ENCODE data around the gene GHDC. TPM values are rescaled to one million over a fixed set of nuclear protein-coding genes. Genes with fewer than 3 reads are reported as not detected.
A peak's percentile ranks its signal among the peaks of the same experiment; 100 is the strongest.
"Not testable (repeated sequence)": the region's sequence is repeated elsewhere in the genome, so short reads cannot be mapped to it uniquely, and the experiment has no call there.

GHDC gene
- total RNA-seq, 1 experiment from 2014 or later: 27.0 TPM

- DNase-seq (ENCODE audit: low spot score): peak; percentile 34
These were observed 8.4 kb upstream of the GHDC start for GRCh38 chr17:42202696-42203095.

GRCh38 chr17:42202159-42202558 lies 7.9 kb upstream of the GHDC start:
- DNase-seq (ENCODE audit: low spot score): no peak

GRCh38 chr17:42201458-42201772 lies 7.1 kb upstream of the GHDC start:
- no peak for DNase-seq (ENCODE audit: low spot score)

- DNase-seq (ENCODE audit: low spot score): no peak
These were observed 6.6 kb upstream of the GHDC start for GRCh38 chr17:42200706-42201457.

- no peak for DNase-seq (ENCODE audit: low spot score)
These were observed 5.2 kb upstream of the GHDC start for GRCh38 chr17:42199416-42200011.

GRCh38 chr17:42198897-42199296 lies 4.6 kb upstream of the GHDC start:
- DNase-seq (ENCODE audit: low spot score): no peak

GRCh38 chr17:42197564-42198156 lies 3.4 kb upstream of the GHDC start:
- DNase-seq (ENCODE audit: low spot score): no peak

- DNase-seq (ENCODE audit: low spot score): no peak
These were observed 902 bp downstream of the GHDC start for GRCh38 chr17:42193216-42193968.

GRCh38 chr17:42192189-42193126 lies 1.8 kb downstream of the GHDC start:
- no peak for DNase-seq (ENCODE audit: low spot score)

GRCh38 chr17:42191275-42191608 lies 3.1 kb downstream of the GHDC start:
- DNase-seq (ENCODE audit: low spot score): no peak

GRCh38 chr17:42190491-42191274 lies 3.6 kb downstream of the GHDC start:
- DNase-seq (ENCODE audit: low spot score): no peak

GRCh38 chr17:42189651-42189965 lies 4.7 kb downstream of the GHDC start:
- no peak for DNase-seq (ENCODE audit: low spot score)

- DNase-seq (ENCODE audit: low spot score): no peak
These were observed 5.3 kb downstream of the GHDC start for GRCh38 chr17:42188749-42189650.

GRCh38 chr17:42187833-42188232 lies 6.5 kb downstream of the GHDC start:
- DNase-seq (ENCODE audit: low spot score): no peak

- not testable (repeated sequence) for DNase-seq (ENCODE audit: low spot score)
These were observed 8.1 kb downstream of the GHDC start for GRCh38 chr17:42186191-42186590.

- no peak for DNase-seq (ENCODE audit: low spot score)
These were observed 8.7 kb downstream of the GHDC start for GRCh38 chr17:42185621-42185930.

GRCh38 chr17:42184713-42185620 lies 9.3 kb downstream of the GHDC start, which contains the start of gene HCRT:
Gene HCRT (minus strand): TSS chr17:42185452. CDS start chr17:42185365, 87 bp downstream.
- DNase-seq (ENCODE audit: low spot score): no peak

- DNase-seq (ENCODE audit: low spot score): no peak
These were observed 10.3 kb downstream of the GHDC start for GRCh38 chr17:42183741-42184711.
